Activated CD4-positive, alpha-beta T cell treated with anti-CD3 and anti-CD28 coated beads for 48 hours (primary cell): ENCODE data around the gene MIDN.

Experiments
- DNase-seq: peaks from one replicate; pipeline ENCODE4 v3.0.0-alpha.2; 2020

Gene MIDN

GRCh38 chr19:1247748-1248138 is 640 bp upstream of the MIDN start:
- DNase-seq: no peak

GRCh38 chr19:1248786-1249297 is 459 bp downstream of the MIDN start:
- DNase-seq: peak; percentile 84

- DNase-seq: peak; percentile 94
These were observed 1.1 kb downstream of the MIDN start for GRCh38 chr19:1249298-1249989.

GRCh38 chr19:1249990-1250436 is 1.6 kb downstream of the MIDN start:
- no peak for DNase-seq

GRCh38 chr19:1250437-1251260 is 2.3 kb downstream of the MIDN start:
- DNase-seq: peak; percentile 53

GRCh38 chr19:1251330-1252220 is 3.2 kb downstream of the MIDN start:
- peak; percentile 80 for DNase-seq

- peak; percentile 68 for DNase-seq
These were observed 3.9 kb downstream of the MIDN start for GRCh38 chr19:1252221-1252820.

- peak; percentile 82 for DNase-seq
These were observed 4.6 kb downstream of the MIDN start for GRCh38 chr19:1252821-1253513.

GRCh38 chr19:1253514-1254080 is 5.2 kb downstream of the MIDN start:
- DNase-seq: no peak

- no peak for DNase-seq
These were observed 5.7 kb downstream of the MIDN start for GRCh38 chr19:1254081-1254527.

GRCh38 chr19:1254530-1255185 is 6.3 kb downstream of the MIDN start:
- DNase-seq: no peak

- DNase-seq: no peak
These were observed 7.1 kb downstream of the MIDN start for GRCh38 chr19:1255186-1256161.

- DNase-seq: no peak
These were observed 8.5 kb downstream of the MIDN start for GRCh38 chr19:1256646-1257474.

GRCh38 chr19:1257475-1258162 is 9.2 kb downstream of the MIDN start:
- DNase-seq: no peak

- no peak for DNase-seq
These were observed 9.7 kb downstream of the MIDN start for GRCh38 chr19:1258163-1258492.

- peak; percentile 42 for DNase-seq
These were observed 10.4 kb downstream of the MIDN start for GRCh38 chr19:1258707-1259205.

GRCh38 chr19:1259206-1259875 is 11.0 kb downstream of the MIDN start:
- DNase-seq: peak; percentile 78
